PFSK-1 (cell line): Measurements from ENCODE around the gene CMTM2.

Experiments used
- SIN3A ChIP-seq: IDR thresholded peaks from 2 replicates; pipeline ENCODE4 v1.6.1; 2012; ENCODE audit warnings: mild to moderate bottlenecking, low read length, moderate library complexity, borderline replicate concordance; ENCODE audit not compliant: insufficient read depth
- TAF1 ChIP-seq: IDR thresholded peaks from 2 replicates; pipeline ENCODE4 v1.6.1; 2012; ENCODE audit warnings: low read length, control low read depth, borderline replicate concordance; ENCODE audit not compliant: insufficient read depth

DNA sequence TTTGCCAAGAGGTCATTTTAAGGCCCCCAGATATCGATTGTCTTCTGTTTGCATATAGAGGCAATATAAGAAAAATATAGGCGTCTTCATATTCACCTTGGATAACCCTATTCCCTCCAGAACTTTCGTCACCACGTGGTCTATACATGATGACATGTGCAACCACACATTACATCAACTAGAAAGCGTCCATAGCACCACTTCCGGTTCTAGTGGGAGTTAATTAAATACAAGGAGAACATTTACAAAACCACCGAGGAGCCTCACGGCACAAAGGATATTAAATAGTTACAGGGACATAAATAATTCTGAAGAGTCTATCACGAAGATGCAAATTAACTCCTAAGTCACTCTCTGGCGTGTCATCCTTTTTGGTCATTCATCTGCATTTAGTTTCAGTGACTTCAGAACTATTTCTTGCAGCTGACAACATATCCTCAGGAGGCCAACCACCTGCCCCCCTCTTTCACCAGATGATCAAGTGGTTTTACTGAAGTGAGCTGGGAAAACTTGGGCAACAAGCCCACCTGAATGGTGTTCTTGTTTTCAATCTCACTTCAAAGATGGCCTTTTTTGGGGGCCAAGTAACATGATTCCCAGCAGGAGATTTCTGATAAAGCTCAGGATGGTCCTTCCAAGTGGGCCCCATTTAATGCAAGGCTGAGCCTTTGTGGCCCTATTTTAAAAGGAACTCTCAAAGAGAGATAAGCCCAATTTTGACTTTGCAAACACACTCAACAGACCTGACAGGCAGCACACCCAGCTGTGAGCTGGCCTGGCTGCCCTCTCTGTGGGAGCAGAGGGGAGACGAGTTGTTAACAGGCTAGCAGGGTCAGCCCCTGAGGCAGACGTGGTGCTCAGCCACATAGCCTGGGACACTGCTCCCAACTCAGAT lies 40.5 kb downstream of the CMTM2 start:
- TF ChIP-seq TAF1 (no peak), SIN3A (no peak)
